GM23338 (cell line): ENCODE data around the gene CDC25C. TPM values are rescaled to one million over a fixed set of nuclear protein-coding genes. Genes with fewer than 3 reads are reported as not detected.

ENCODE experiments used
- ATAC-seq: fragments of 200-7000 bp; cut with Tn5 transposase; 3 replicates; pipeline ENCODE4 v1.9.1; 2020
- DNase-seq: peaks from one replicate; pipeline ENCODE4 v3.0.0-alpha.2; 2015; ENCODE audit warnings: low spot score
- H2AFZ ChIP-seq: fragments of 200-600 bp; sonication (generic); 2 replicates; pipeline ENCODE4 v1.8.0; 2016; ENCODE audit warnings: antibody characterized with exemption, mild to moderate bottlenecking, moderate library complexity
- H3F3A ChIP-seq: fragments of 200-600 bp; sonication (generic); replicated peaks from 2 replicates; pipeline ENCODE4 v1.8.0; 2017; ENCODE audit warnings: antibody characterized with exemption, mixed run types, low read depth
- H3K27ac ChIP-seq: fragments of 200-600 bp; sonication (generic); 2 replicates; pipeline ENCODE4 v1.6.1; 2016; ENCODE audit warnings: low read depth
- H3K27me3 ChIP-seq: fragments of 200-600 bp; sonication (generic); 2 replicates; pipeline ENCODE4 v1.8.0; 2016; ENCODE audit warnings: mild to moderate bottlenecking, mixed run types, moderate library complexity; ENCODE audit not compliant: insufficient read depth
- H3K36me3 ChIP-seq: fragments of 200-600 bp; sonication (generic); 2 replicates; pipeline ENCODE4 v1.8.0; 2016; ENCODE audit warnings: mild to moderate bottlenecking; ENCODE audit not compliant: insufficient read depth
- H3K4me1 ChIP-seq: fragments of 200-600 bp; sonication (generic); 2 replicates; pipeline ENCODE4 v1.8.0; 2016; ENCODE audit warnings: mild to moderate bottlenecking, moderate library complexity; ENCODE audit not compliant: insufficient read depth
- H3K4me2 ChIP-seq: fragments of 200-600 bp; sonication (generic); 2 replicates; pipeline ENCODE4 v1.7.1; 2017; ENCODE audit warnings: mixed run types
- H3K4me3 ChIP-seq: fragments of 200-600 bp; sonication (generic); 2 replicates; pipeline ENCODE4 v1.6.1; 2016; ENCODE audit warnings: mixed run types
- H3K79me2 ChIP-seq: fragments of 200-600 bp; sonication (generic); replicated peaks from 2 replicates; pipeline ENCODE4 v1.8.0; 2017; ENCODE audit warnings: mild to moderate bottlenecking; ENCODE audit not compliant: insufficient read depth
- H3K9me2 ChIP-seq: fragments of 200-600 bp; sonication (generic); 2 replicates; pipeline ENCODE4 v1.8.0; 2017; ENCODE audit not compliant: insufficient read depth
- H4K20me1 ChIP-seq: fragments of 200-600 bp; sonication (generic); replicated peaks from 2 replicates; pipeline ENCODE4 v1.8.0; 2017; ENCODE audit warnings: mild to moderate bottlenecking; ENCODE audit not compliant: insufficient read depth
- H3K27ac Mint-ChIP-seq: 2 replicates; pipeline ENCODE4 v1.8.0; 2020; ENCODE audit warnings: inconsistent platforms, mild to moderate bottlenecking, moderate library complexity, mixed read lengths
- H3K27me3 Mint-ChIP-seq: 3 replicates; pipeline ENCODE4 v1.8.0; 2022; ENCODE audit warnings: low read depth, mild to moderate bottlenecking, moderate library complexity, mixed read lengths, inconsistent platforms; ENCODE audit not compliant: insufficient read depth, poor library complexity
- H3K36me3 Mint-ChIP-seq: 3 replicates; pipeline ENCODE4 v1.8.0; 2021; ENCODE audit warnings: low read depth, mild to moderate bottlenecking, inconsistent platforms, moderate library complexity, mixed read lengths
- H3K4me1 Mint-ChIP-seq: 3 replicates; pipeline ENCODE4 v1.8.0; 2020; ENCODE audit warnings: mild to moderate bottlenecking, inconsistent platforms, mixed read lengths
- H3K4me3 Mint-ChIP-seq: 3 replicates; pipeline ENCODE4 v1.8.0; 2021; ENCODE audit warnings: moderate library complexity, mild to moderate bottlenecking, inconsistent platforms, mixed read lengths
- H3K9me3 Mint-ChIP-seq: 3 replicates; pipeline ENCODE4 v1.8.0; 2020; ENCODE audit warnings: moderate library complexity, mild to moderate bottlenecking, inconsistent platforms, mixed read lengths
- CREB1 ChIP-seq: fragments of 250-450 bp; sonication (Bioruptor Pico); IDR thresholded peaks from 2 replicates; pipeline ENCODE4 v1.5.0; 2020; ENCODE audit warnings: low read depth, mild to moderate bottlenecking, moderate library complexity
- EZH2phosphoT487 ChIP-seq: fragments of 200-600 bp; sonication (generic); IDR thresholded peaks from one replicate; pipeline ENCODE4 v1.8.1; 2018; ENCODE audit warnings: antibody characterized with exemption; ENCODE audit not compliant: unreplicated experiment
- POLR2AphosphoS5 ChIP-seq: IDR thresholded peaks from 2 replicates; pipeline ENCODE4 v1.6.1; 2016; ENCODE audit warnings: antibody characterized with exemption, low read depth
- STAT1 ChIP-seq: IDR thresholded peaks from one replicate; pipeline ENCODE4 v1.6.1; 2016; ENCODE audit warnings: antibody characterized with exemption; ENCODE audit not compliant: unreplicated experiment
- ZNF114 ChIP-seq: fragments of 250-450 bp; sonication (Bioruptor Pico); IDR thresholded peaks from 2 replicates; pipeline ENCODE4 v1.5.0; 2020; ENCODE audit warnings: mild to moderate bottlenecking, moderate library complexity
- ZNF331 ChIP-seq: fragments of 250-450 bp; sonication (Bioruptor Pico); IDR thresholded peaks from 2 replicates; pipeline ENCODE4 v1.5.0; 2020; ENCODE audit warnings: low read depth, mild to moderate bottlenecking, moderate library complexity
- polyA plus RNA-seq: library from polyadenylated mRNA; unstranded; fragments of >200 nt; fragmentation: Nextera tagmentation; extraction: Ambion mirVana; gene quantifications from 2 replicates; pipeline ENCODE4 v1.2.1, GENCODE V29; 2016
- total RNA-seq: library from RNA; depleted of rRNA; stranded (reverse); fragments of >200 nt; shearing (Covaris generic); gene quantifications from 2 replicates; pipeline ENCODE4 v1.2.3, GENCODE V29; 2014
- TF ChIP-seq, protein P1 (sequence below): IDR thresholded peaks from 2 replicates; pipeline ENCODE4 v1.6.1; 2016; ENCODE audit warnings: antibody characterized with exemption
- TF ChIP-seq, protein P2 (sequence below): IDR thresholded peaks from one replicate; pipeline ENCODE4 v1.6.1; 2018; ENCODE audit warnings: antibody characterized with exemption; ENCODE audit not compliant: unreplicated experiment

The CDC25C gene
- total and polyA plus RNA-seq, 2 experiments from 2014 or later, result 20.9 to 25.6 TPM

GRCh38 chr5:138338411-138339090 is 6.9 kb upstream of the CDC25C start:
- TF ChIP-seq ZNF331, result no peak
- TF ChIP-seq, protein P1, sequence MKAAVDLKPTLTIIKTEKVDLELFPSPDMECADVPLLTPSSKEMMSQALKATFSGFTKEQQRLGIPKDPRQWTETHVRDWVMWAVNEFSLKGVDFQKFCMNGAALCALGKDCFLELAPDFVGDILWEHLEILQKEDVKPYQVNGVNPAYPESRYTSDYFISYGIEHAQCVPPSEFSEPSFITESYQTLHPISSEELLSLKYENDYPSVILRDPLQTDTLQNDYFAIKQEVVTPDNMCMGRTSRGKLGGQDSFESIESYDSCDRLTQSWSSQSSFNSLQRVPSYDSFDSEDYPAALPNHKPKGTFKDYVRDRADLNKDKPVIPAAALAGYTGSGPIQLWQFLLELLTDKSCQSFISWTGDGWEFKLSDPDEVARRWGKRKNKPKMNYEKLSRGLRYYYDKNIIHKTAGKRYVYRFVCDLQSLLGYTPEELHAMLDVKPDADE, result 0 out of 2 replicates have a peak, but pooled peaks have one; percentile 1
- TF ChIP-seq STAT1, result no peak
- 0 out of 2 replicates have a peak, but pooled peaks have one; percentile 4 for TF ChIP-seq CREB1 (CRISPR knock-in tag)
- peak; percentile 7 for ATAC-seq

DNA sequence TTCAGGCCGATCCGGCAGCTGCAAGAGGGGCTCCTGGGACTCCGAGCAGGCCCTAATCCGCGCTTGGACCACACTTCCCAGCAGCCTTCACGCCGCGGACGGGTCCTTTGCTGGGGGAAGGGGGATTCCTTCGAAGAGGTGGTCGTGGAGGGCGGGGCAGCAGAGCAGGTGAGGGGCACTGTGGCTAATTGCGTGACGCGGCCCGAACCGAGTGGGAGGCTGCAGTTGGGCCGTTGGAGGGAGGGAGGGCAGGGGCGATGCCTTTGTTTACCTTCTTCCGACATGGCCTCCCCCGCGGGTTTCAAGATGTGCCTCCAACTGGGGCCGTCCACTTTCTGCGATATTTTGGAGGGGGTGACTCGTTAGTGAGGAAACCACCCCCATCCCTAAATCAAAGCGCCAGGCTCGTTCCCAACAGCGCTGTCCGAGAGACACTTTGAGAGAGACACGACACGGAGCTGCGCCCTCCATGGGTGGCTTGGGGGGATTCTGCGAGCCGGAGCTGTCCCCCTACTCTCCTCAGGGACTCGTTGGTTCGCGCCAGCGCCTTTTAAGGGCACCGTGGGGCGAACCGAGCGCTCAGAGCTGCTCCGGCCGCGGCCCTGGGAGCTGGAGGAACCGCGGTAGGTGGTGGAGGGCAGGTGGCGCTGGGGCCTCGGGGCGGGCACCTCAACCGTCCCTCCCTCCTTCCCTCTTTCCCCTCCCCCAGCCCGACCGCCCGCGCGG is 6.2 kb upstream of the CDC25C start, which contains the start of gene FAM53C:
Gene FAM53C, plus strand, starts transcription at position 582 of the 726 bp plus-strand sequence. CDS start 3,070 bp downstream, outside the sequence.
- no peaks in the 10 kb centered on the region for H3K27me3 ChIP-seq
- Mint-ChIP-seq H3K36me3 (peaks cover 23% of the 10 kb centered on the region), H3K4me3 (peak within 1 kb of the TSS; percentile 97), H3K4me1 (peaks cover 22% of the 10 kb centered on the region), H3K9me3 (no peaks in the 10 kb centered on the region), H3K27ac (peak within 1 kb of the TSS; percentile 100), H3K27me3 (peaks cover 5% of the 10 kb centered on the region)
- 0 out of 2 replicates have a peak, but pooled peaks cover 6% of the 10 kb centered on the region for H4K20me1 ChIP-seq
- H3K4me2 ChIP-seq, result peak within 1 kb of the TSS; percentile 99
- H3K4me1 ChIP-seq, result peaks cover 12% of the 10 kb centered on the region; the same call in 1 of the 2 replicates
- peak within 1 kb of the TSS; percentile 98 for H2AFZ ChIP-seq
- peak within 1 kb of the TSS; percentile 85 for H3K4me3 ChIP-seq
- H3K27ac ChIP-seq, result peak within 1 kb of the TSS; percentile 100
- peaks cover 46% of the 10 kb centered on the region for H3K79me2 ChIP-seq
- DNase-seq (peak; percentile 93), ATAC-seq (peak; percentile 87)
- H3F3A ChIP-seq, result no peaks in the 10 kb centered on the region
- H3K36me3 ChIP-seq, result peaks cover 11% of the 10 kb centered on the region
- no peaks in the 10 kb centered on the region for H3K9me2 ChIP-seq
- TF ChIP-seq EZH2phosphoT487, result no peak
- TF ChIP-seq, protein P1, result peak; percentile 38; the same call in 1 of the 2 replicates
- no peak for TF ChIP-seq ZNF114 (CRISPR knock-in tag)
- TF ChIP-seq ZNF331, result peak; percentile 48; the same call in 1 of the 2 replicates
- TF ChIP-seq POLR2AphosphoS5, result peak; percentile 100
- TF ChIP-seq, protein P2, sequence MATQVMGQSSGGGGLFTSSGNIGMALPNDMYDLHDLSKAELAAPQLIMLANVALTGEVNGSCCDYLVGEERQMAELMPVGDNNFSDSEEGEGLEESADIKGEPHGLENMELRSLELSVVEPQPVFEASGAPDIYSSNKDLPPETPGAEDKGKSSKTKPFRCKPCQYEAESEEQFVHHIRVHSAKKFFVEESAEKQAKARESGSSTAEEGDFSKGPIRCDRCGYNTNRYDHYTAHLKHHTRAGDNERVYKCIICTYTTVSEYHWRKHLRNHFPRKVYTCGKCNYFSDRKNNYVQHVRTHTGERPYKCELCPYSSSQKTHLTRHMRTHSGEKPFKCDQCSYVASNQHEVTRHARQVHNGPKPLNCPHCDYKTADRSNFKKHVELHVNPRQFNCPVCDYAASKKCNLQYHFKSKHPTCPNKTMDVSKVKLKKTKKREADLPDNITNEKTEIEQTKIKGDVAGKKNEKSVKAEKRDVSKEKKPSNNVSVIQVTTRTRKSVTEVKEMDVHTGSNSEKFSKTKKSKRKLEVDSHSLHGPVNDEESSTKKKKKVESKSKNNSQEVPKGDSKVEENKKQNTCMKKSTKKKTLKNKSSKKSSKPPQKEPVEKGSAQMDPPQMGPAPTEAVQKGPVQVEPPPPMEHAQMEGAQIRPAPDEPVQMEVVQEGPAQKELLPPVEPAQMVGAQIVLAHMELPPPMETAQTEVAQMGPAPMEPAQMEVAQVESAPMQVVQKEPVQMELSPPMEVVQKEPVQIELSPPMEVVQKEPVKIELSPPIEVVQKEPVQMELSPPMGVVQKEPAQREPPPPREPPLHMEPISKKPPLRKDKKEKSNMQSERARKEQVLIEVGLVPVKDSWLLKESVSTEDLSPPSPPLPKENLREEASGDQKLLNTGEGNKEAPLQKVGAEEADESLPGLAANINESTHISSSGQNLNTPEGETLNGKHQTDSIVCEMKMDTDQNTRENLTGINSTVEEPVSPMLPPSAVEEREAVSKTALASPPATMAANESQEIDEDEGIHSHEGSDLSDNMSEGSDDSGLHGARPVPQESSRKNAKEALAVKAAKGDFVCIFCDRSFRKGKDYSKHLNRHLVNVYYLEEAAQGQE, result peak; percentile 22

More at GRCh38 chr5:138338411-138339090, 6.9 kb upstream of the CDC25C start:
- no peaks in the 10 kb centered on the region for H3K9me3 Mint-ChIP-seq
- Histone ChIP-seq H3K4me3 (peak overlapping the region; percentile 85), H3K36me3 (peaks cover 13% of the 10 kb centered on the region), H3K79me2 (peaks cover 52% of the 10 kb centered on the region), H3K27ac (peak overlapping the region; percentile 100), H3F3A (no peaks in the 10 kb centered on the region), H3K27me3 (no peaks in the 10 kb centered on the region), H3K9me2 (no peaks in the 10 kb centered on the region), H4K20me1 (0 out of 2 replicates have a peak, but pooled peaks cover 6% of the 10 kb centered on the region), H3K4me2 (peak overlapping the region; percentile 99), H2AFZ (no peak overlapping the region), H3K4me1 (peaks cover 12% of the 10 kb centered on the region; the same call in 1 of the 2 replicates)
- H3K27ac Mint-ChIP-seq, result peak overlapping the region; percentile 93
- H3K4me1 Mint-ChIP-seq, result peaks cover 22% of the 10 kb centered on the region
- peak overlapping the region; percentile 97 for H3K4me3 Mint-ChIP-seq
- peaks cover 29% of the 10 kb centered on the region for H3K36me3 Mint-ChIP-seq
- no peak for DNase-seq
- peaks cover 5% of the 10 kb centered on the region for H3K27me3 Mint-ChIP-seq
